T47D (cell line): ENCODE measurements around the gene IRS1.
A peak's percentile ranks its signal among the peaks of the same experiment; 100 is the strongest.

ENCODE experiments used
- DNase-seq, 2 experiments: peaks; one replicate each; pipeline versions ENCODE4 v3.0.0 to v3.0.0-alpha.2; 2011 to 2012; ENCODE audit warnings: low read depth in 1 of 2, low spot score in 1 of 2
- JUND ChIP-seq: IDR thresholded peaks from 2 replicates; pipeline ENCODE4 v1.6.1; 2012; ENCODE audit warnings: low read depth
- in situ Hi-C: cut with HindIII; loops from 2 replicates; pipeline ENCODE4 v1.10.0; 2016; ENCODE audit warnings: low sequenced_read_pairs, low pct_unique_long_range_greater_than_20kb

Gene IRS1

GRCh38 chr2:226733927-226734564 is 65.6 kb downstream of the IRS1 start:
- no peak for TF ChIP-seq JUND

GRCh38 chr2:226733189-226733858 is 66.3 kb downstream of the IRS1 start:
- in situ Hi-C loops, result no loop called here
- TF ChIP-seq JUND, result no peak
- no peak for DNase-seq

More at GRCh38 chr2:226733927-226734564, 65.6 kb downstream of the IRS1 start:
- DNase-seq, result no peak
- in situ Hi-C loops, result no loop called here

GRCh38 chr2:226732478-226733188 is 67.0 kb downstream of the IRS1 start:
- in situ Hi-C loops, result no loop called here
- DNase-seq, result no peak
- no peak for TF ChIP-seq JUND

- in situ Hi-C loops, result no loop called here
- no peak for TF ChIP-seq JUND
- DNase-seq, result peak in 1 of 2 experiments; percentile 60
Observed at GRCh38 chr2:226730481-226730880, 69.1 kb downstream of the IRS1 start.

GRCh38 chr2:226728996-226729395 is 70.6 kb downstream of the IRS1 start:
- in situ Hi-C loops, result no loop called here
- no peak for TF ChIP-seq JUND
- DNase-seq, result no peak

GRCh38 chr2:226727251-226727650 is 72.4 kb downstream of the IRS1 start:
- in situ Hi-C loops, result no loop called here
- no peak for DNase-seq
- no peak for TF ChIP-seq JUND

- in situ Hi-C loops, result no loop called here
- DNase-seq, result no peak
- TF ChIP-seq JUND, result no peak
Observed at GRCh38 chr2:226726546-226726945, 73.1 kb downstream of the IRS1 start.

GRCh38 chr2:226725126-226725860 is 74.3 kb downstream of the IRS1 start:
- TF ChIP-seq JUND, result no peak
- peak in 1 of 2 experiments; percentile 15 for DNase-seq
- in situ Hi-C loops, result no loop called here

GRCh38 chr2:226721541-226721940 is 78.1 kb downstream of the IRS1 start:
- DNase-seq, result no peak
- TF ChIP-seq JUND, result no peak
- in situ Hi-C loops, result no loop called here

GRCh38 chr2:226720948-226721347 is 78.7 kb downstream of the IRS1 start:
- DNase-seq, result no peak
- in situ Hi-C loops, result no loop called here
- no peak for TF ChIP-seq JUND

GRCh38 chr2:226717719-226718118 is 81.9 kb downstream of the IRS1 start:
- DNase-seq, result no peak
- in situ Hi-C loops, result no loop called here
- TF ChIP-seq JUND, result no peak

- DNase-seq, result no peak
- in situ Hi-C loops, result no loop called here
- TF ChIP-seq JUND, result no peak
Observed at GRCh38 chr2:226716126-226716525, 83.5 kb downstream of the IRS1 start.

GRCh38 chr2:226715347-226715990 is 84.2 kb downstream of the IRS1 start:
- no peak for DNase-seq
- in situ Hi-C loops, result no loop called here
- no peak for TF ChIP-seq JUND
